ENCODE measurements around the gene RHBDL1.

Gene RHBDL1

GRCh38 chr16:674968-675883 lies at the start of gene RHBDL1:
Gene RHBDL1, plus strand, starts transcription at chr16:675671. Its CDS starts 120 bp downstream, at chr16:675791.
- Histone ChIP-seq H3K79me2 (ENCODE audit: insufficient read depth, low read length) (no peaks in the 10 kb centered on the region), H3K9ac (ENCODE audit: low read depth, low read length, poor library complexity, severe bottlenecking) (no peak within 1 kb of the TSS), H3K9me3 (ENCODE audit: insufficient read depth, low read depth, low read length) (no peaks in the 10 kb centered on the region), H3K9me2 (replicated peaks; ENCODE audit: low read depth, low read length) (no peaks in the 10 kb centered on the region), H3F3A (ENCODE audit: low read depth) (no peaks in the 10 kb centered on the region), H3K4me2 (ENCODE audit: low read depth, low read length, poor library complexity, severe bottlenecking) (no peak within 1 kb of the TSS), H3K4me1 (ENCODE audit: insufficient read depth, low read length, poor library complexity, severe bottlenecking) (peaks cover 4% of the 10 kb centered on the region), H3K27me3 (ENCODE audit: insufficient read depth, low read length, poor library complexity, severe bottlenecking) (no peaks in the 10 kb centered on the region), H4K20me1 (ENCODE audit: insufficient read depth, low read length, poor library complexity, severe bottlenecking) (no peaks in the 10 kb centered on the region), H3K4me3 (ENCODE audit: low read length, poor library complexity, severe bottlenecking) (no peak within 1 kb of the TSS), H2AFZ (ENCODE audit: low read length) (no peak within 1 kb of the TSS), H3K36me3 (ENCODE audit: insufficient read depth, low read length) (no peaks in the 10 kb centered on the region)
- TF ChIP-seq, protein P1, sequence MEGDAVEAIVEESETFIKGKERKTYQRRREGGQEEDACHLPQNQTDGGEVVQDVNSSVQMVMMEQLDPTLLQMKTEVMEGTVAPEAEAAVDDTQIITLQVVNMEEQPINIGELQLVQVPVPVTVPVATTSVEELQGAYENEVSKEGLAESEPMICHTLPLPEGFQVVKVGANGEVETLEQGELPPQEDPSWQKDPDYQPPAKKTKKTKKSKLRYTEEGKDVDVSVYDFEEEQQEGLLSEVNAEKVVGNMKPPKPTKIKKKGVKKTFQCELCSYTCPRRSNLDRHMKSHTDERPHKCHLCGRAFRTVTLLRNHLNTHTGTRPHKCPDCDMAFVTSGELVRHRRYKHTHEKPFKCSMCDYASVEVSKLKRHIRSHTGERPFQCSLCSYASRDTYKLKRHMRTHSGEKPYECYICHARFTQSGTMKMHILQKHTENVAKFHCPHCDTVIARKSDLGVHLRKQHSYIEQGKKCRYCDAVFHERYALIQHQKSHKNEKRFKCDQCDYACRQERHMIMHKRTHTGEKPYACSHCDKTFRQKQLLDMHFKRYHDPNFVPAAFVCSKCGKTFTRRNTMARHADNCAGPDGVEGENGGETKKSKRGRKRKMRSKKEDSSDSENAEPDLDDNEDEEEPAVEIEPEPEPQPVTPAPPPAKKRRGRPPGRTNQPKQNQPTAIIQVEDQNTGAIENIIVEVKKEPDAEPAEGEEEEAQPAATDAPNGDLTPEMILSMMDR (conservative IDR thresholded peaks at IDR 0.05; ENCODE audit: low read length), result no peak
- no peak for TF ChIP-seq EZH2phosphoT487 (IDR thresholded peaks at IDR 0.05; ENCODE audit: borderline replicate concordance)

DNA sequence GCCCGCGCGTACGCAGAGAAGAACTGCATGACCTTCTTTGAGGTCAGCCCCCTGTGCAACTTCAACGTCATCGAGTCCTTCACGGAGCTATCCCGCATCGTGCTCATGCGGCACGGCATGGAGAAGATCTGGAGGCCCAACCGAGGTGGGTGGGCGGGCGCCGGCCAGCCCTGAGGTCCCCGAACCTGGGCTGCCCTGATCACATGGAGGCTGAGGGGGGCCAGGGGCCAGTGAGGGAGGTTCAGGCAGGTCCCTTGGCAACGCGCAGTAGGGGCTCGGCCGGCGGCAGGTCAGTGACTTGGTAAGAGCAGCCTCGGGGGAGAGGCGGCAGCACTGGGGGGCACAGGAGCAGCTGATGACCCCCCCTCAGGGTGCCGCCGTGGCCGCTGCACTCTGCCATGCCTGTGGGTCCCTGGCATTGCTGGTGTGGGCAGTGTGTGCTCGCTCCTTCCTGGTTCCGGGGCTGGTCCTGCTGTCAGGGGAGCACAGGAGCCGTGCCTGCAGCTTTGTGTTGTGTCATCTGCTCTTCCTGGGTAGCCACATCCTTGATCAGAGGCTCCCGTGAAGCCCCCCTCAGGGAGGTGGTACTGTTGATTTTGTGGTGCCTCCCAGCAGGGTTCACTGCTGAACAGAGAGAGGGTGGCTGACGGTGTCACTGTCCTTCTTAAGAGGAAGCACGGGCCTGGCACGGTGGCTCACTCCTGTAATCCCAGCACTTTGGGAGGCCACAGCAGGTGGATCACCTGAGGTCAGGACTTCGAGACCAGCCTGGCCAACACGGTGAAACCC lies 49.3 kb upstream of the RHBDL1 start:
- Histone ChIP-seq H3K4me3 (ENCODE audit: low read length, poor library complexity, severe bottlenecking) (no peak overlapping the region), H3K79me2 (ENCODE audit: insufficient read depth, low read length) (no peaks in the 10 kb centered on the region), H3K9me3 (ENCODE audit: insufficient read depth, low read depth, low read length) (no peaks in the 10 kb centered on the region), H3K36me3 (ENCODE audit: insufficient read depth, low read length) (no peaks in the 10 kb centered on the region), H3F3A (ENCODE audit: low read depth) (no peaks in the 10 kb centered on the region), H4K20me1 (ENCODE audit: insufficient read depth, low read length, poor library complexity, severe bottlenecking) (no peaks in the 10 kb centered on the region), H3K4me1 (ENCODE audit: insufficient read depth, low read length, poor library complexity, severe bottlenecking) (no peaks in the 10 kb centered on the region), H3K27me3 (ENCODE audit: insufficient read depth, low read length, poor library complexity, severe bottlenecking) (no peaks in the 10 kb centered on the region), H3K4me2 (ENCODE audit: low read depth, low read length, poor library complexity, severe bottlenecking) (no peak overlapping the region), H3K9me2 (replicated peaks; ENCODE audit: low read depth, low read length) (no peaks in the 10 kb centered on the region), H2AFZ (ENCODE audit: low read length) (no peak overlapping the region), H3K9ac (ENCODE audit: low read depth, low read length, poor library complexity, severe bottlenecking) (no peak overlapping the region)
- no peak for TF ChIP-seq EZH2phosphoT487 (IDR thresholded peaks at IDR 0.05; ENCODE audit: borderline replicate concordance)
- TF ChIP-seq, protein P1 (conservative IDR thresholded peaks at IDR 0.05; ENCODE audit: low read length), result no peak

GRCh38 chr16:626787-627453 lies 48.6 kb upstream of the RHBDL1 start:
- Histone ChIP-seq H3K9ac (ENCODE audit: low read depth, low read length, poor library complexity, severe bottlenecking) (no peak overlapping the region), H3K4me2 (ENCODE audit: low read depth, low read length, poor library complexity, severe bottlenecking) (no peak overlapping the region), H3F3A (ENCODE audit: low read depth) (no peaks in the 10 kb centered on the region), H3K36me3 (ENCODE audit: insufficient read depth, low read length) (no peaks in the 10 kb centered on the region), H3K9me2 (replicated peaks; ENCODE audit: low read depth, low read length) (no peaks in the 10 kb centered on the region), H3K79me2 (ENCODE audit: insufficient read depth, low read length) (no peaks in the 10 kb centered on the region), H3K27me3 (ENCODE audit: insufficient read depth, low read length, poor library complexity, severe bottlenecking) (no peaks in the 10 kb centered on the region), H2AFZ (ENCODE audit: low read length) (no peak overlapping the region), H3K4me3 (ENCODE audit: low read length, poor library complexity, severe bottlenecking) (no peak overlapping the region), H3K9me3 (ENCODE audit: insufficient read depth, low read depth, low read length) (no peaks in the 10 kb centered on the region), H3K4me1 (ENCODE audit: insufficient read depth, low read length, poor library complexity, severe bottlenecking) (no peaks in the 10 kb centered on the region), H4K20me1 (ENCODE audit: insufficient read depth, low read length, poor library complexity, severe bottlenecking) (no peaks in the 10 kb centered on the region)
- TF ChIP-seq, protein P1 (conservative IDR thresholded peaks at IDR 0.05; ENCODE audit: low read length), result no peak
- no peak for TF ChIP-seq EZH2phosphoT487 (IDR thresholded peaks at IDR 0.05; ENCODE audit: borderline replicate concordance)
